H9 (cell line): Measurements from ENCODE around the gene NTMT2. TPM values are rescaled to one million over a fixed set of nuclear protein-coding genes. Genes with fewer than 3 reads are reported as not detected.

Source experiments
- DNase-seq: peaks from one replicate; pipeline ENCODE4 v3.0.0-alpha.2; 2017
- H2AFZ ChIP-seq: one replicate; pipeline ENCODE4 v1.6.1; 2013; ENCODE audit warnings: mild to moderate bottlenecking, low read length, control low read depth, moderate library complexity
- H2AK5ac ChIP-seq: 2 replicates; pipeline ENCODE4 v1.6.1; 2013; ENCODE audit warnings: low read length, control low read depth, mixed read lengths; ENCODE audit not compliant: insufficient read length
- H2BK120ac ChIP-seq: one replicate; pipeline ENCODE4 v1.6.1; 2013; ENCODE audit warnings: low read depth, mild to moderate bottlenecking, low read length, control low read depth, inconsistent platforms; ENCODE audit not compliant: poor library complexity, severe bottlenecking
- H2BK12ac ChIP-seq: 2 replicates; pipeline ENCODE4 v1.6.1; 2013; ENCODE audit warnings: low read length, control low read depth, mixed read lengths, low read depth; ENCODE audit not compliant: insufficient read length
- H2BK15ac ChIP-seq: 2 replicates; pipeline ENCODE4 v1.6.1; 2013; ENCODE audit warnings: low read depth, low read length, control low read depth
- H2BK20ac ChIP-seq: one replicate; pipeline ENCODE4 v1.6.1; 2013; ENCODE audit warnings: low read depth, mild to moderate bottlenecking, low read length, control low read depth, inconsistent platforms; ENCODE audit not compliant: poor library complexity, severe bottlenecking
- H2BK5ac ChIP-seq: 2 replicates; pipeline ENCODE4 v1.6.1; 2013; ENCODE audit warnings: low read length, control low read depth, mixed read lengths; ENCODE audit not compliant: insufficient read length
- H3K14ac ChIP-seq: 2 replicates; pipeline ENCODE4 v1.6.1; 2013; ENCODE audit warnings: low read length, control low read depth; ENCODE audit not compliant: insufficient read depth
- H3K18ac ChIP-seq: 2 replicates; pipeline ENCODE4 v1.6.1; 2013; ENCODE audit warnings: low read depth, mild to moderate bottlenecking, mixed read lengths, low read length, control low read depth; ENCODE audit not compliant: insufficient read length
- H3K23ac ChIP-seq: 2 replicates; pipeline ENCODE4 v1.6.1; 2013; ENCODE audit warnings: low read length, control low read depth, mixed read lengths, low read depth; ENCODE audit not compliant: insufficient read length
- H3K23me2 ChIP-seq: 2 replicates; pipeline ENCODE4 v1.6.1; 2013; ENCODE audit warnings: low read depth, mild to moderate bottlenecking, mixed read lengths, low read length, control low read depth; ENCODE audit not compliant: insufficient read length, poor library complexity, severe bottlenecking
- H3K27ac ChIP-seq: 2 replicates; pipeline ENCODE4 v1.5.1; 2013; ENCODE audit warnings: low read length, control low read depth, mixed read lengths, low read depth; ENCODE audit not compliant: insufficient read length
- H3K27me3 ChIP-seq: 2 replicates; pipeline ENCODE4 v1.6.1; 2013; ENCODE audit warnings: low read length, control low read depth, inconsistent platforms; ENCODE audit not compliant: insufficient read depth
- H3K4ac ChIP-seq: 2 replicates; pipeline ENCODE4 v1.6.1; 2013; ENCODE audit warnings: low read depth, mild to moderate bottlenecking, control low read depth, inconsistent platforms, low read length, moderate library complexity
- H3K4me1 ChIP-seq: 2 replicates; pipeline ENCODE4 v1.6.1; 2013; ENCODE audit warnings: low read length, control low read depth, inconsistent platforms; ENCODE audit not compliant: insufficient read depth
- H3K4me2 ChIP-seq: 2 replicates; pipeline ENCODE4 v1.6.1; 2013; ENCODE audit warnings: low read length, control low read depth, mixed read lengths; ENCODE audit not compliant: insufficient read length, insufficient read depth
- H3K56ac ChIP-seq: 2 replicates; pipeline ENCODE4 v1.6.1; 2013; ENCODE audit warnings: low read depth, mild to moderate bottlenecking, mixed read lengths, low read length, control low read depth; ENCODE audit not compliant: insufficient read length
- H3K79me1 ChIP-seq: 2 replicates; pipeline ENCODE4 v1.6.1; 2013; ENCODE audit warnings: low read depth, mild to moderate bottlenecking, moderate library complexity, low read length, control low read depth, inconsistent platforms; ENCODE audit not compliant: insufficient read depth, poor library complexity, severe bottlenecking
- H3K79me2 ChIP-seq: 2 replicates; pipeline ENCODE4 v1.6.1; 2013; ENCODE audit warnings: low read length, control low read depth, inconsistent platforms; ENCODE audit not compliant: insufficient read depth
- H3K9ac ChIP-seq: 2 replicates; pipeline ENCODE4 v1.6.1; 2013; ENCODE audit warnings: low read length, control low read depth, mixed read lengths; ENCODE audit not compliant: insufficient read length; ENCODE audit errors: extremely low read depth
- H3K9me3 ChIP-seq: one replicate; pipeline ENCODE4 v1.6.1; 2013; ENCODE audit warnings: low read depth, low read length, inconsistent platforms; ENCODE audit not compliant: control insufficient read depth
- H3T11ph ChIP-seq: one replicate; pipeline ENCODE4 v1.6.1; 2013; ENCODE audit warnings: mild to moderate bottlenecking, low read length, control low read depth, inconsistent platforms
- H4K20me1 ChIP-seq: one replicate; pipeline ENCODE4 v1.6.1; 2013; ENCODE audit not compliant: control insufficient read depth, insufficient read length, insufficient read depth
- H4K5ac ChIP-seq: 2 replicates; pipeline ENCODE4 v1.6.1; 2013; ENCODE audit warnings: low read depth, mild to moderate bottlenecking, mixed read lengths, low read length, control low read depth; ENCODE audit not compliant: insufficient read length
- H4K8ac ChIP-seq: replicated peaks from 2 replicates; pipeline ENCODE4 v1.6.1; 2013; ENCODE audit warnings: low read length, control low read depth, mixed read lengths, low read depth; ENCODE audit not compliant: insufficient read length
- H4K91ac ChIP-seq: 2 replicates; pipeline ENCODE4 v1.6.1; 2013; ENCODE audit warnings: low read depth, mild to moderate bottlenecking, moderate library complexity, mixed read lengths, low read length, control low read depth; ENCODE audit not compliant: insufficient read length
- H3K27ac Mint-ChIP-seq, 3 experiments: 2 replicates in 2 of 3; 3 replicates in 1 of 3; pipeline ENCODE4 v1.8.0; 2020 to 2021; ENCODE audit warnings: mixed read lengths in 3 of 3, mild to moderate bottlenecking in 1 of 3, moderate library complexity in 1 of 3
- H3K27me3 Mint-ChIP-seq: 2 replicates; pipeline ENCODE4 v1.8.0; 2021; ENCODE audit warnings: low read depth, mild to moderate bottlenecking, moderate library complexity, mixed read lengths
- H3K36me3 Mint-ChIP-seq, 3 experiments: 2 replicates in 2 of 3; 3 replicates in 1 of 3; pipeline ENCODE4 v1.8.0; 2020 to 2021; ENCODE audit warnings: low read depth in 3 of 3, mixed read lengths in 3 of 3; ENCODE audit not compliant: insufficient read depth in 1 of 3
- H3K4me1 Mint-ChIP-seq, 2 experiments: 2 replicates each; pipeline ENCODE4 v1.8.0; 2020; ENCODE audit warnings: mixed read lengths in 2 of 2
- H3K4me3 Mint-ChIP-seq, 2 experiments: 2 replicates in 1 of 2; 3 replicates in 1 of 2; pipeline ENCODE4 v1.8.0; 2020 to 2021; ENCODE audit warnings: mild to moderate bottlenecking in 2 of 2, mixed read lengths in 2 of 2, moderate library complexity in 1 of 2
- H3K9me3 Mint-ChIP-seq, 2 experiments: 2 replicates in 1 of 2; 3 replicates in 1 of 2; pipeline ENCODE4 v1.8.0; 2020; ENCODE audit warnings: mild to moderate bottlenecking in 2 of 2, mixed read lengths in 2 of 2, moderate library complexity in 1 of 2
- total RNA-seq: library from RNA; stranded (reverse); gene quantifications from 2 replicates; pipeline ENCODE4 v1.2.1, GENCODE V29; 2021
- TF ChIP-seq, protein P1 (sequence below): fragments of 200-600 bp; sonication (generic); conservative IDR thresholded peaks from 3 replicates; pipeline ENCODE4 v1.8.0; 2021; ENCODE audit warnings: antibody characterized with exemption, mild to moderate bottlenecking

NTMT2 gene
- total RNA-seq, 1 experiment from 2014 or later = 0.28 TPM

DNA sequence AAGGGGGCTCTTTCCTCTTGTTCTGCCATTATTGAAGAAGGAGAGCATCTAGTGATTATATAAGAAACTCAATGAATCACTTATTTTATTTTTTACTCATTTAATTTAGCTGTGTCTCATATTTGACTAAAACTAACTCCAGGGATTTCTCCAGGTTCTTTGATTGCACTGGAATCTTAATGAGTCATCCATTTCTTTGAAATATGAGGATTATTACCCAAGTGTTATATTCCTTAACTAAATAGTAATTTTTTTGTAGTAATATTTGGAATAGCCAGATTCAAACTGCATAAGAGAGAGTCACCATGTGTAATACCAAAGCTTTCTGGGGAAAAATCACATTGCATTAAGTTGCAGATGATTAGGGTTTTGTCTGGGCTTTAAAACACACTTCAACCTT, 59.5 kb downstream of the NTMT2 start:
- Mint-ChIP-seq H3K4me3 (no peak overlapping the region; a peak in 1 of 5 replicates), H3K9me3 (peaks cover 13 to 14% of the 10 kb centered on the region in 2 experiments), H3K4me1 (peaks cover 19 to 25% of the 10 kb centered on the region in 2 experiments), H3K27me3 (no peaks in the 10 kb centered on the region), H3K27ac (no peak overlapping the region), H3K36me3 (peaks cover 7 to 15% (median 10%) of the 10 kb centered on the region in 3 experiments)
- Histone ChIP-seq H3K27me3 (no peaks in the 10 kb centered on the region; the same call in 1 of the 2 replicates), H3K9ac (no peak overlapping the region), H2BK20ac (no peak overlapping the region), H3K27ac (no peak overlapping the region), H3K4ac (no peak overlapping the region), H2BK15ac (no peak overlapping the region), H3T11ph (no peak overlapping the region), H3K18ac (no peak overlapping the region), H3K56ac (no peak overlapping the region), H2AK5ac (no peak overlapping the region), H2BK5ac (no peak overlapping the region), H3K79me2 (no peaks in the 10 kb centered on the region), H4K5ac (no peak overlapping the region), H2BK120ac (no peak overlapping the region), H2BK12ac (no peak overlapping the region), H3K79me1 (no peaks in the 10 kb centered on the region), H3K23me2 (no peaks in the 10 kb centered on the region), H3K4me2 (no peak overlapping the region), H4K8ac (no peak overlapping the region), H4K91ac (no peak overlapping the region), H3K14ac (no peak overlapping the region), H3K9me3 (peaks cover 4% of the 10 kb centered on the region), H3K23ac (no peak overlapping the region), H2AFZ (no peak overlapping the region), H4K20me1 (no peaks in the 10 kb centered on the region), H3K4me1 (no peaks in the 10 kb centered on the region; the same call in 1 of the 2 replicates)
- DNase-seq = no peak
- TF ChIP-seq, protein P1, sequence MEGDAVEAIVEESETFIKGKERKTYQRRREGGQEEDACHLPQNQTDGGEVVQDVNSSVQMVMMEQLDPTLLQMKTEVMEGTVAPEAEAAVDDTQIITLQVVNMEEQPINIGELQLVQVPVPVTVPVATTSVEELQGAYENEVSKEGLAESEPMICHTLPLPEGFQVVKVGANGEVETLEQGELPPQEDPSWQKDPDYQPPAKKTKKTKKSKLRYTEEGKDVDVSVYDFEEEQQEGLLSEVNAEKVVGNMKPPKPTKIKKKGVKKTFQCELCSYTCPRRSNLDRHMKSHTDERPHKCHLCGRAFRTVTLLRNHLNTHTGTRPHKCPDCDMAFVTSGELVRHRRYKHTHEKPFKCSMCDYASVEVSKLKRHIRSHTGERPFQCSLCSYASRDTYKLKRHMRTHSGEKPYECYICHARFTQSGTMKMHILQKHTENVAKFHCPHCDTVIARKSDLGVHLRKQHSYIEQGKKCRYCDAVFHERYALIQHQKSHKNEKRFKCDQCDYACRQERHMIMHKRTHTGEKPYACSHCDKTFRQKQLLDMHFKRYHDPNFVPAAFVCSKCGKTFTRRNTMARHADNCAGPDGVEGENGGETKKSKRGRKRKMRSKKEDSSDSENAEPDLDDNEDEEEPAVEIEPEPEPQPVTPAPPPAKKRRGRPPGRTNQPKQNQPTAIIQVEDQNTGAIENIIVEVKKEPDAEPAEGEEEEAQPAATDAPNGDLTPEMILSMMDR = no peak
